Activated CD8-positive, alpha-beta T cell treated with anti-CD3 and anti-CD28 coated beads for 36 hours (primary cell): Measurements from ENCODE around the gene REXO1. TPM values are rescaled to one million over a fixed set of nuclear protein-coding genes. Genes with fewer than 3 reads are reported as not detected.

Experiments
- ATAC-seq: fragments of 200-7000 bp; cut with Tn5 transposase; one replicate; pipeline ENCODE4 v1.10.0; 2021; ENCODE audit warnings: mild to moderate bottlenecking, moderate library complexity
- CTCF ChIA-PET: fragments of 350-600 bp; sonication (Branson Sonifier 250); formaldehyde crosslinking; loops from one replicate; lab custom pipeline; 2021; ENCODE audit warnings: antibody characterized with exemption; lab: Charles Lee
- POLR2A ChIA-PET: fragments of 350-600 bp; sonication (Branson Sonifier 250); formaldehyde crosslinking; loops from one replicate; lab custom pipeline; 2021; ENCODE audit warnings: antibody characterized with exemption; lab: Charles Lee
- DNase-seq: peaks from one replicate; pipeline ENCODE4 v3.0.0-alpha.2; 2020
- H3K27ac Mint-ChIP-seq: one replicate; pipeline ENCODE4 v1.8.0; 2021; ENCODE audit warnings: mild to moderate bottlenecking, mixed read lengths
- H3K27me3 Mint-ChIP-seq: one replicate; pipeline ENCODE4 v1.8.0; 2021; ENCODE audit warnings: mixed read lengths
- H3K36me3 Mint-ChIP-seq: one replicate; pipeline ENCODE4 v1.8.0; 2021; ENCODE audit warnings: low read depth, mixed read lengths
- H3K4me1 Mint-ChIP-seq: one replicate; pipeline ENCODE4 v1.8.0; 2021; ENCODE audit warnings: low read depth, mixed read lengths
- H3K4me3 Mint-ChIP-seq: one replicate; pipeline ENCODE4 v1.8.0; 2021; ENCODE audit warnings: mild to moderate bottlenecking, moderate library complexity, mixed read lengths
- H3K9me3 Mint-ChIP-seq: one replicate; pipeline ENCODE4 v1.8.0; 2021; ENCODE audit warnings: mixed read lengths
- intact Hi-C: fragments of 100-400 bp; cut with micrococcal nuclease; formaldehyde crosslinking; loops from one replicate; pipeline ENCODE4 v1.10.0; 2022
- total RNA-seq, 2 experiments: library from RNA; stranded (reverse); gene quantifications; one replicate each; pipeline ENCODE4 v1.2.3, GENCODE V29; 2021
- TF ChIP-seq, protein P1 (sequence below): fragments of 200-600 bp; IDR thresholded peaks from one replicate; pipeline ENCODE4 v1.8.0; 2022; ENCODE audit warnings: antibody characterized with exemption, mild to moderate bottlenecking

Gene REXO1
- total RNA-seq, 2 experiments from 2014 or later = 43.4 to 46.8 TPM

DNA sequence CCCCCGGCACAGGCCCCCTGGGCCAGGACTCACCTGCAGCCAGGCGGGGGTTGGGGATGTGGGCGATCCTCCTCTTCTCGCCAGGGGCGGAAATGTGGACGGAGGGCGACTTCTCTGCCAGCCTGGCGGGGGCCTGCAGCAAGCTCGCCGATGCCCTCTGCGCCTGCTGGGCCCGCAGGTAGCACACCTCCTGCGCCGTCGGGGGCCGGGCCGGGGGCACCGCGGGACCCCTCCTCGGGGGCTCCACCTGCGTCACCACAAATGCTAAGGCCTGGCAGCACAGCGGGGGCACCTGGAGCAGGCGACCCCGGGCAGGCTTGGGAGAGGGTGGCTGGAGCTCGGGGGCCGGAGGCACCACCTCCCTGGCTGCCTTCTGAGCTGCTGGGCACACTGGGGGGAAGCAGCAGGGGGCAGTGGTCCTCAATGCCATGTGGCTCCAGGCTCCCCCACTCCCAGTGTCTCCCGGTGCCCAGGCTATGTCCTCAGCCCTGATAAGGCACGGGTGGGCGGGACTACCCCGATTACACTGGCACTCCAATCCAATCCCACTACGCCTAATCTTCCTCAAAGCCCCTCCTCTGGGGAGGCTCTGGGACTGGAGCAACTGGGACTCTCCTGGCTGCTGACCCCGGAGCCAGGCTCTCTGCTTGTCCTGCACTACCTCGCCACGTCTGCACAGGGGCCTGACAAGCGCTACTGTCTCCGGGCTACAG lies 24.6 kb downstream of the REXO1 start:
- intact Hi-C loops = no loop called here
- CTCF ChIA-PET = interaction anchor here (0.6 to 0.8 kb wide), 2 partner anchors 14 to 198 kb away, joined by 3 read pairs; no protein-coding TSS in a partner anchor
- POLR2A ChIA-PET = interaction anchor here (0.6 kb wide), 1 partner anchor 233 kb away, joined by 3 read pairs; no protein-coding TSS in a partner anchor
- no peak for ATAC-seq
- Mint-ChIP-seq H3K27me3 (no peaks in the 10 kb centered on the region), H3K9me3 (no peaks in the 10 kb centered on the region), H3K36me3 (peaks cover 22% of the 10 kb centered on the region), H3K4me1 (peaks cover 5% of the 10 kb centered on the region), H3K27ac (no peak overlapping the region), H3K4me3 (no peak overlapping the region)
- DNase-seq = no peak
- TF ChIP-seq, protein P1, sequence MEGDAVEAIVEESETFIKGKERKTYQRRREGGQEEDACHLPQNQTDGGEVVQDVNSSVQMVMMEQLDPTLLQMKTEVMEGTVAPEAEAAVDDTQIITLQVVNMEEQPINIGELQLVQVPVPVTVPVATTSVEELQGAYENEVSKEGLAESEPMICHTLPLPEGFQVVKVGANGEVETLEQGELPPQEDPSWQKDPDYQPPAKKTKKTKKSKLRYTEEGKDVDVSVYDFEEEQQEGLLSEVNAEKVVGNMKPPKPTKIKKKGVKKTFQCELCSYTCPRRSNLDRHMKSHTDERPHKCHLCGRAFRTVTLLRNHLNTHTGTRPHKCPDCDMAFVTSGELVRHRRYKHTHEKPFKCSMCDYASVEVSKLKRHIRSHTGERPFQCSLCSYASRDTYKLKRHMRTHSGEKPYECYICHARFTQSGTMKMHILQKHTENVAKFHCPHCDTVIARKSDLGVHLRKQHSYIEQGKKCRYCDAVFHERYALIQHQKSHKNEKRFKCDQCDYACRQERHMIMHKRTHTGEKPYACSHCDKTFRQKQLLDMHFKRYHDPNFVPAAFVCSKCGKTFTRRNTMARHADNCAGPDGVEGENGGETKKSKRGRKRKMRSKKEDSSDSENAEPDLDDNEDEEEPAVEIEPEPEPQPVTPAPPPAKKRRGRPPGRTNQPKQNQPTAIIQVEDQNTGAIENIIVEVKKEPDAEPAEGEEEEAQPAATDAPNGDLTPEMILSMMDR = no peak

DNA sequence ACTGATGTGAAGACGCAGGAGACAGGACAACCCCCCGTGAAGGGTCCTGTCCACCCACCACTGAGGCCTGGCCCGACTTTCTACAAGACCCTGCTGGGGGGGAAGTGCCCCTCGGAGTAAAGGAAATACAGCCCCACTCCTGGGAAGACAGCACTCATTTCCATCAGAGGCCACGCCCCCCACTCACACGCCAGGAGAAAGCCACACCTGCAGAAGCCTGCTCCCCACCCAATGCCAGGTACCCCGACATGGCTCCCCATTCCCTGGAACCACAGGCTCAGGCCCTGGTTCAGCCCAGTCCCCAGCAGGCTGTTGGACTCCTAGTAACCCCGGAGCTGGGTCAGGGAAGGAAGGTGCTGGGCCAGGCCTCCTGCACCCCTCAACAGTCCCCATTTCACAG lies 25.3 kb downstream of the REXO1 start:
- H3K27me3 Mint-ChIP-seq = no peaks in the 10 kb centered on the region
- TF ChIP-seq, protein P1 = no peak
- H3K27ac Mint-ChIP-seq = no peak overlapping the region
- ATAC-seq (no peak), DNase-seq (no peak)
- peaks cover 22% of the 10 kb centered on the region for H3K36me3 Mint-ChIP-seq
- H3K4me3 Mint-ChIP-seq = no peak overlapping the region
- peaks cover 5% of the 10 kb centered on the region for H3K4me1 Mint-ChIP-seq
- no peaks in the 10 kb centered on the region for H3K9me3 Mint-ChIP-seq
- POLR2A ChIA-PET = no interaction called here
- CTCF ChIA-PET = interaction anchor here (0.6 to 0.7 kb wide), 2 partner anchors 15 to 198 kb away, joined by 3 read pairs; no protein-coding TSS in a partner anchor
- intact Hi-C loops = no loop called here

DNA sequence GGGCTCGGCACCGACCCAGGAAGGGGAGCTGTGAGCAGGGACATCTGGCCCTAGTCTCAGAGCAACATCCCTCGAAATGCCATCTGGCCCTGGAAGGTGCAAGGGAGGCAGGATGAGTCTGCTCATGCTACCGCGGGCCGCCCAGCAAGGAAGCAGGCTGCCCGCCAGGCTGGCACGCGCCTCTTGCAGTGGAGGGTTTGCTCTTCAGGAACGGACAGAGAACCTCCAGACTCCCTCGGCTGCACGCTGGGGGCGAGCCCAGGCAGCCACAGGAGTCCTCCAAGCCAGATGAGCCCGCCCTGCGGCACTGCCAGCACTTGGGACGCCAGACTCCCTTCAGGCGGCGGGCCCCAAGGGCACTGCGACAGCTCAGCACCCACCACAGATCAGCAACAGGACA lies 26.1 kb downstream of the REXO1 start:
- CTCF ChIA-PET = no interaction called here

DNA sequence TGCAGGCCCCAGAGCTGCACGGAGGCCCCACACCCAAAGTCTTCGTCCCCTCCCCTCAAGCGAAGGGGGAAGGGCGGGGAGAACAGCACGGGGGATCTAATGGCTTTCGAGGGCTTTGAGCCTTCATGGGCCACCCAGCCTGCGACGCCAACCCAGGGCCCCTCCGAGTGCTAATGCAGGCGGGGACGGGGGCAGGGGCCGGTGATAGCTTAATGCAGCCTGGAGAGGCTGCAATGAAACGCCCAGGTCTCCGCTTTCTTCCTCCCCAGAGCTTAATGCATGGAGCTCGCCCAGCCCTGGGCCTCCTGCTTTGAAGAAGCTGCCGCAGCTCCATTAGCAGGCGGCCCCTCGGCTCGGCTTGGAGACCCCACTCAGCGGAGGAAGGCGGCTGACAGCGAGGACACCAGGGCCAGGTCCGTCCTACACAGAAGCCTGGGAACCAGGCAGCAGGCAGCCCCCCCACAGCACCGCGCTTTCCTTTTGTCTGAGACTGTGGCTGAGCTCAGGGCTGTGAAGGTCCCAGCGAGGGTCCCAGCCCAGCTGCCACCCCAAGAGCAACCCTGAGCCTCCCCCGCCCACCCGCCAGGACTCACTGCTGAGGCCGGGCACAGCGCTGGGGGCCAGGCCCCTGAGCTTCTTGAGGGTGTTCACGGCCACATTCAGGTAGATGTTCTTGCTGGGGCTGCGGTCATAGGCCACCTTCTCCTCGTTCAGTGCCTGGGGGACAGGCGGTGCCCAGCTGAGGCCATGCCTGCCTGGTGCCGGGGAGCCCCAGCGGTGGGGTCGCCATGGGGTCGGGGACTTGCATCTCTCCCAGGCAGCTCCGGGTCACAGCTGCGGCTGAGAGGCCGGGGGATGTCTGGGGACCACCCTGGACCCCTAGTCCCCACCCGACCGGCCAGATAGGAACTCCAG lies 28.7 kb downstream of the REXO1 start:
- intact Hi-C loops = no loop called here
- ChIA-PET CTCF (interaction anchor here (1.4 kb wide), 1 partner anchor 16 kb away, joined by 3 read pairs; no protein-coding TSS in a partner anchor), POLR2A (interaction anchor here (0.9 to 1.4 kb wide), 2 partner anchors 11 to 18 kb away, joined by 3 read pairs; no protein-coding TSS in a partner anchor)
- no peaks in the 10 kb centered on the region for H3K4me1 Mint-ChIP-seq
- TF ChIP-seq, protein P1 = no peak
- H3K27ac Mint-ChIP-seq = no peak overlapping the region
- DNase-seq = no peak
- no peaks in the 10 kb centered on the region for H3K9me3 Mint-ChIP-seq
- no peak overlapping the region for H3K4me3 Mint-ChIP-seq
- H3K36me3 Mint-ChIP-seq = peaks cover 19% of the 10 kb centered on the region
- ATAC-seq = no peak
- H3K27me3 Mint-ChIP-seq = no peaks in the 10 kb centered on the region

More for the DNA sequence above, 26.1 kb downstream of the REXO1 start:
- H3K4me3 Mint-ChIP-seq = no peak overlapping the region
- no peak overlapping the region for H3K27ac Mint-ChIP-seq
- TF ChIP-seq, protein P1 = no peak
- no peak for ATAC-seq
- peaks cover 5% of the 10 kb centered on the region for H3K4me1 Mint-ChIP-seq
- DNase-seq = no peak
- POLR2A ChIA-PET = interaction anchor here (0.5 to 0.9 kb wide), 2 partner anchors 23 to 266 kb away, joined by 3 read pairs; no protein-coding TSS in a partner anchor
- H3K36me3 Mint-ChIP-seq = peaks cover 22% of the 10 kb centered on the region
- H3K9me3 Mint-ChIP-seq = no peaks in the 10 kb centered on the region
- intact Hi-C loops = no loop called here
- no peaks in the 10 kb centered on the region for H3K27me3 Mint-ChIP-seq
